Cardiac muscle cell (in vitro differentiated cells and primary cell): ENCODE measurements around the gene ITPKA. TPM values are rescaled to one million over a fixed set of nuclear protein-coding genes. Genes with fewer than 3 reads are reported as not detected.

Source experiments
- DNase-seq, 2 donors: peaks; one replicate each; pipeline versions ENCODE4 v3.0.0 to v3.0.0-alpha.2; 2010 to 2017; ENCODE audit warnings: low read depth in 1 of 2, low spot score in 1 of 2
- H3K27ac ChIP-seq: fragments of 200-600 bp; sonication (generic); 2 replicates; pipeline ENCODE4 v1.5.1; 2016
- H3K27me3 ChIP-seq: fragments of 200-600 bp; sonication (generic); 2 replicates; pipeline ENCODE4 v1.6.0; 2016; ENCODE audit warnings: control low read depth
- H3K36me3 ChIP-seq: fragments of 200-600 bp; sonication (generic); 2 replicates; pipeline ENCODE4 v1.5.1; 2016; ENCODE audit warnings: control low read depth
- H3K4me1 ChIP-seq: fragments of 200-600 bp; sonication (generic); 2 replicates; pipeline ENCODE4 v1.8.1; 2017; ENCODE audit warnings: low read depth, mild to moderate bottlenecking, mixed run types
- H3K4me3 ChIP-seq: fragments of 200-600 bp; sonication (generic); 2 replicates; pipeline ENCODE4 v1.5.1; 2016; ENCODE audit warnings: mild to moderate bottlenecking
- H3K9me3 ChIP-seq: fragments of 200-600 bp; sonication (generic); 2 replicates; pipeline ENCODE4 v1.5.1; 2017; ENCODE audit warnings: low read depth, mild to moderate bottlenecking, control low read depth
- polyA plus RNA-seq: library from polyadenylated mRNA; unstranded; fragments of >200 nt; fragmentation: Nextera tagmentation; extraction: Ambion mirVana; gene quantifications from 2 replicates; pipeline ENCODE4 v1.2.1, GENCODE V29; 2016
- total RNA-seq: library from RNA; depleted of rRNA; stranded (reverse); fragments of >200 nt; gene quantifications from 2 replicates; pipeline ENCODE4 v1.2.3, GENCODE V29; 2016
- TF ChIP-seq, protein P1 (sequence below): IDR thresholded peaks from 2 replicates; pipeline ENCODE4 v1.5.1; 2012; ENCODE audit warnings: low read depth, mild to moderate bottlenecking, low read length

Gene ITPKA
- total and polyA plus RNA-seq, 2 experiments from 2014 or later: 6.0 to 6.4 TPM

DNA sequence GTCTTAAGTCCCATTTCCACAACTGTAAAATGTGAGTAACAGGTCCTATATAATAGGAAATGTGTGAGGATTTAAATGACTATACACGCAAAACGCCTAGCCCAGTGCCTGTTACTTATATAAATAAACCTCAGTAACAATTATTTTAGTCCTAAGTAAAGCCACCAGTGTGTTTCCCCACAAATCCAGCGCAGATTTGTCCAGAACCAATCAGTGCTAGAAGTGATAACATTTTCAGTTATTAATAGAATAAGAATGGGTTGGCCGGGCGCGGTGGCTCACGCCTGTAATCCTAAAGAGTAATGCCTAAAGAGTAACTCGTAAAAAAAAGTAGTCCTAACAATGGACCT, 49.8 kb downstream of the ITPKA start:
- Histone ChIP-seq H3K27ac (peak overlapping the region; percentile 96), H3K9me3 (no peaks in the 10 kb centered on the region), H3K4me1 (no peaks in the 10 kb centered on the region), H3K27me3 (no peaks in the 10 kb centered on the region), H3K4me3 (peak overlapping the region; percentile 88), H3K36me3 (no peaks in the 10 kb centered on the region)
- no peak for DNase-seq
- TF ChIP-seq, protein P1, sequence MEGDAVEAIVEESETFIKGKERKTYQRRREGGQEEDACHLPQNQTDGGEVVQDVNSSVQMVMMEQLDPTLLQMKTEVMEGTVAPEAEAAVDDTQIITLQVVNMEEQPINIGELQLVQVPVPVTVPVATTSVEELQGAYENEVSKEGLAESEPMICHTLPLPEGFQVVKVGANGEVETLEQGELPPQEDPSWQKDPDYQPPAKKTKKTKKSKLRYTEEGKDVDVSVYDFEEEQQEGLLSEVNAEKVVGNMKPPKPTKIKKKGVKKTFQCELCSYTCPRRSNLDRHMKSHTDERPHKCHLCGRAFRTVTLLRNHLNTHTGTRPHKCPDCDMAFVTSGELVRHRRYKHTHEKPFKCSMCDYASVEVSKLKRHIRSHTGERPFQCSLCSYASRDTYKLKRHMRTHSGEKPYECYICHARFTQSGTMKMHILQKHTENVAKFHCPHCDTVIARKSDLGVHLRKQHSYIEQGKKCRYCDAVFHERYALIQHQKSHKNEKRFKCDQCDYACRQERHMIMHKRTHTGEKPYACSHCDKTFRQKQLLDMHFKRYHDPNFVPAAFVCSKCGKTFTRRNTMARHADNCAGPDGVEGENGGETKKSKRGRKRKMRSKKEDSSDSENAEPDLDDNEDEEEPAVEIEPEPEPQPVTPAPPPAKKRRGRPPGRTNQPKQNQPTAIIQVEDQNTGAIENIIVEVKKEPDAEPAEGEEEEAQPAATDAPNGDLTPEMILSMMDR: no peak

DNA sequence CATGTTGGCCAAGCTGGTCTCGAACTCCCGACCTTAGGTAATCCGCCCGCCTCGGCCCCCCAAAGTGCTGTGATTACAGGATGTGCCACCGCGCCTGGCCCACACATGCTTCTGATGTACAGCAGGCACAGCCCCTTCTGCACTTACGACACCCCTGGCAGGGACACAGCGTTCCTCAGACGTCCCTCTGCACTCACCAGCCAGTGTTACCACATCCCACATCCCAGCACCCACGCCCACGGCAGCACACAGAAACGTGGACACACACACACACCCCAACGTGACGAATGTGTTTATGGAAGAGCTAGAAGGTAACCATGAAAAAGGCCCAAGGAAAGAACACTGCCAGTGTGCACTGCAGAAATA, 51.0 kb downstream of the ITPKA start:
- peak overlapping the region; percentile 88 for H3K4me3 ChIP-seq
- no peaks in the 10 kb centered on the region for H3K27me3 ChIP-seq
- TF ChIP-seq, protein P1: no peak
- H3K36me3 ChIP-seq: no peaks in the 10 kb centered on the region
- peak in 1 of 2 donors; percentile 20 for DNase-seq
- H3K4me1 ChIP-seq: no peaks in the 10 kb centered on the region
- no peak overlapping the region for H3K27ac ChIP-seq
- no peaks in the 10 kb centered on the region for H3K9me3 ChIP-seq

DNA sequence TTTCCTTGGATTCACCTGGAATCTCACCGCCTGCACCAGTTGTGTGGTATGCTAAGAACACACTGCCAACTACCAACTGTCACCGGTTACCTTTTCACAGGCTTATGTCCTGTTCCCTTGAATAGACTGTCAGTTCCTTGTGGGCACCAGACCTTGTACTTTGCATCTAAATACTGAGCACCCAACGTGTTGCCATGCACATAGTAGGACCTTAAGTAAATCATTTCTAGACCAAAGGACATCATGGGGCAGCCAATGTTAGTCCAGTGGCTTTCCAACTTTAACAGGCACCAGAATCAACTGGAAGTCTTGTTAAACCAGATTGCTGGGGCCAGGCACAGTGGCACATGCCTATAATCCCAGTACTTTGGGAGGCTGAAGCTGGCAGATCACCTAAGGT, 51.5 kb downstream of the ITPKA start:
- H3K27ac ChIP-seq: no peak overlapping the region
- no peaks in the 10 kb centered on the region for H3K4me1 ChIP-seq
- H3K9me3 ChIP-seq: no peaks in the 10 kb centered on the region
- TF ChIP-seq, protein P1: no peak
- no peak overlapping the region for H3K4me3 ChIP-seq
- H3K27me3 ChIP-seq: no peaks in the 10 kb centered on the region
- H3K36me3 ChIP-seq: no peaks in the 10 kb centered on the region
- DNase-seq: no peak

DNA sequence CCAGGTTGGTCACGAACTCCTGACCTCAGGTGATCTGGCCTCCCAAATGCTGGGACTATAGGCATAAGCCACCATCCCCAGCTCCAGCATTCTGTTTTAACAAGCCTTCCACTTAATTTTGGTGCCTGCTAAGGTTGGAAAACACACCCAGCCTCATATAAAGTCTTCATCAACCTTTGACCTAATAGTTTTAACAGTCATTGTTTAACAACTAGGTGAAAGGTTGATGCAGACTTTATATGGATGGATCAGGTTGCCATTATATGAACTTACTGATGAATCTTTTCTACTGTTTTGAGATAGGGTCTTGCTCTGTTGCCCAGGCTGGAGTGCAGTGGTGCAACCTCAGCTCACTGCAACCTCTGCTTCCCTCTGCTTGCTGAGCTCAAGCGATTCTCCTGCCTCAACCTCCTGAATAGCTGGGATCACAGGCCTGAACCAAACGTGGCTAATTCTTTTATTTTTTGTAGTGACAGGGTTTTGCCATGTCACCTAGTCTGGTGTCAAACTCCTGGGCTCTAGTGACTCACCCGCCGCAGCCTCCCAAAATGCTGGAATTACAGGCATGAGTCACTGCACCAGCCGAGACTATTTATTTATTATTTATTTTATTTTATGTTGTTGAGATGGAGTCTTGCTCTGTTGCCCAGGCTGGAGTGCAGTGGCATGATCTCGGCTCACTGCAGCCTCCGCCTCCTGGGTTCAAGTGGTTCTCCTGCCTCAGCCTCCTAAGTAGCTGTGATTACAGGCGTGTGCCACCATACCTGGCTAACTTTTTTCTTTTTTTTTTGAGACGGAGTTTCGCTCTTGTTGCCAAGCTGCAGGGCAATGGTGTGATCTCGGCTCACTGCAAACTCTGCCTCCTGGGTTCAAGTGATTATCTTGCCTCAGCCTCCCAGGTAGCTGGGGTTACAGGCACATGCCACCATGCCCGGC, 53.4 kb downstream of the ITPKA start:
- DNase-seq: peak in 1 of 2 donors; percentile 36
- Histone ChIP-seq H3K4me3 (no peak overlapping the region), H3K27me3 (no peaks in the 10 kb centered on the region), H3K4me1 (no peaks in the 10 kb centered on the region), H3K36me3 (no peaks in the 10 kb centered on the region), H3K27ac (no peak overlapping the region), H3K9me3 (no peaks in the 10 kb centered on the region)
- TF ChIP-seq, protein P1: no peak

DNA sequence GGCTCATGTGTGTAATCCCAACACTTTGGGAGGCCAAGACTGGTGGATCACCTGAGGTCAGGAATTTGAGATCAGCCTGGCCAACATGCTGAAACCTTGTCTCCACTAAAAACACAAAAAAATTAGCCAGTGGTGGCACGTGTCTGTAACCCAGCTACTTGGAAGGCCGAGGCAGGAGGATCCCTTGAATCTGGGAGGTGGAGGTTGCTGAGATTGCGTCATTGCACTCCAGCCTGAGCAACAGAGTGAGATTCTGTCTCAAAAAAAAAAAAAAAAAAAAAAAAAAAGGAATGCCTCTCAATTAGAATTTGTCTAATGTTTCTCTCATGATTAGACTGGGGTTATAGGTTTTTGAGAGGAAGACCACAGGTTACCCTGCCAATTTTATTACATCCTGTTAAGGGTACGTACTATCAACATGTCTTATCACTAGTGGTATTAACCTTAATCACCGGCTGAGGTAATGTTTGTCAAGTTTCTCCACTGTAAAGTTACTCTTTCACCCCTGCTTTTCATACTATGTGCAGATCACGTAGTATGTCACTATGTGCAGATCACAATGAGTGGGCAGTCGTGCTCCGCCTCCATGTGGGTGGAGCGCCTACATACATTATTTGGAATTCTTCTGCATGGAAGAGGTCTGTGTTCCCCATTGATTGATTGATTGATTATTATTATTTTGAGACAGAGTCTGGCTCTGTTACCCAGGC, 56.5 kb downstream of the ITPKA start:
- no peak overlapping the region for H3K4me3 ChIP-seq
- H3K27ac ChIP-seq: no peak overlapping the region
- H3K36me3 ChIP-seq: no peaks in the 10 kb centered on the region
- H3K27me3 ChIP-seq: no peaks in the 10 kb centered on the region
- H3K4me1 ChIP-seq: no peaks in the 10 kb centered on the region
- TF ChIP-seq, protein P1: no peak
- no peaks in the 10 kb centered on the region for H3K9me3 ChIP-seq
- DNase-seq: no peak

Other genes with a start within 250 kb of the ITPKA start
- 8.0 and 19.8 TPM in 2 replicates for gene OIP5, start 161.3 kb upstream of the ITPKA start, total RNA-seq
- gene OIP5, start 161.3 kb upstream of the ITPKA start, polyA plus RNA-seq: 8.4 and 30.2 TPM in 2 replicates
- 37.1 and 198 TPM in 2 replicates for gene NUSAP1, start 161.0 kb upstream of the ITPKA start, total RNA-seq
- 28.5 and 173 TPM in 2 replicates for gene NUSAP1, start 161.0 kb upstream of the ITPKA start, polyA plus RNA-seq
- 27.7 and 40.0 TPM in 2 replicates for gene NDUFAF1, start 91.4 kb upstream of the ITPKA start, total RNA-seq
- 45.4 and 49.5 TPM in 2 replicates for gene NDUFAF1, start 91.4 kb upstream of the ITPKA start, polyA plus RNA-seq
- gene RTF1, start 76.8 kb upstream of the ITPKA start, total RNA-seq: 31.2 and 39.7 TPM in 2 replicates
- 89.1 and 119 TPM in 2 replicates for gene RTF1, start 76.8 kb upstream of the ITPKA start, polyA plus RNA-seq
- gene LTK, start 20.0 kb downstream of the ITPKA start, total RNA-seq: 2.6 and 3.7 TPM in 2 replicates
- 3.0 and 4.4 TPM in 2 replicates for gene LTK, start 20.0 kb downstream of the ITPKA start, polyA plus RNA-seq
- gene RPAP1, start 50.4 kb downstream of the ITPKA start, total RNA-seq: 37.1 and 46.9 TPM in 2 replicates
- gene RPAP1, start 50.4 kb downstream of the ITPKA start, polyA plus RNA-seq: 37.2 and 40.7 TPM in 2 replicates
- 13.2 and 17.2 TPM in 2 replicates for gene TYRO3, start 65.3 kb downstream of the ITPKA start, total RNA-seq
- gene TYRO3, start 65.3 kb downstream of the ITPKA start, polyA plus RNA-seq: 22.7 and 26.3 TPM in 2 replicates
- 22.7 and 48.8 TPM in 2 replicates for gene MGA, start 166.5 kb downstream of the ITPKA start, total RNA-seq
- 17.7 and 23.2 TPM in 2 replicates for gene MGA, start 166.5 kb downstream of the ITPKA start, polyA plus RNA-seq